T-helper 2 cell treated with Interferon-gamma antibody and Interleukin-4, amounts not matched to agents 5 μg/mL and 100 μg/mL, for 36 hours (primary cell): ENCODE data around the gene RTN4RL2.
A peak's percentile ranks its signal among the peaks of the same experiment; 100 is the strongest.

Experiments used
- DNase-seq: peaks from one replicate; pipeline ENCODE4 v3.0.0; 2021; ENCODE audit warnings: low spot score
- H3K27ac Mint-ChIP-seq: one replicate; pipeline ENCODE4 v1.8.0; 2021; ENCODE audit warnings: mild to moderate bottlenecking, mixed read lengths
- H3K27me3 Mint-ChIP-seq: one replicate; pipeline ENCODE4 v1.8.0; 2021; ENCODE audit warnings: low read depth, mixed read lengths
- H3K36me3 Mint-ChIP-seq: one replicate; pipeline ENCODE4 v1.8.0; 2021; ENCODE audit warnings: low read depth, mixed read lengths
- H3K4me1 Mint-ChIP-seq: one replicate; pipeline ENCODE4 v1.8.0; 2021; ENCODE audit warnings: low read depth, mixed read lengths
- H3K4me3 Mint-ChIP-seq: one replicate; pipeline ENCODE4 v1.8.0; 2022; ENCODE audit warnings: mild to moderate bottlenecking, moderate library complexity, mixed read lengths
- H3K9me3 Mint-ChIP-seq: one replicate; pipeline ENCODE4 v1.8.0; 2021; ENCODE audit warnings: mixed read lengths

RTN4RL2 gene

DNA sequence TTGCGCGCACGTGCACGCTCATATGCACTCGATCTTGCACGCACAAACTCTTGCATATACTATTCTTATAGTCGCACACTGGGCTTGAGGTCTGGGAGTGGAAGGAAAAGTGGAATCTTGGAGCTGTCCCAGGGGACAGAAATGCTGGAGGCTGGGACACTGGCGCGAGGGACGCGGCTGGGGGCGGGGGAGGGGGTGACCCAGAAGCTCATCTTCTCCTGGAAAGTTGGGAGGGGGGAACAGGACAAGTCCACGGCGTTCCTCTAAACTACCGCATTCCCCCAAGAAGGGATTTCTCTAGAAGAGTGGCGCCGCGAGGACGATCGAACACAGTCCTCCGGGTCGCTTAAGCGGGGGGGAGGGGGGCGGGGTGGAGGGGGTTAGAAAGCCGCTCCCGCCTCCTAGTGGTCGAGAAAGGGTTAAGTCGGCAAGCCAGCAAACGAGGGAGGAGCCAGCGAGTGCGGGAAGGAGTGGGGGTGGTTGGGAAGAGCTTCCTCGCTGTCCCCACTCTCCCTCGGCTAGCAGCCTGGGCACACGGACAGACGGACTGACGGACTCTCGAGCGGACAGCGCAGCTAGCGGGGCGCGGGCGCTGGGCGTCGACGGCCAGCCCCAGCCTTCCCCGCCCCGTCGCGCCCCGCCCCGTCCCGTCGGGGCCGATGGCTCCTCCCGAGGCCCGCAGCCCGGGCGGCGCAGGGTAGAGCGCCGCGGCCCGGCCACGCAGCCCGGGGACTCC, at the start of gene RTN4RL2:
TSS of gene RTN4RL2 (plus strand) at position 507 of the 736 bp plus-strand sequence. CDS start 338 bp downstream, outside the sequence.
- H3K27ac Mint-ChIP-seq = no peak within 1 kb of the TSS
- H3K4me1 Mint-ChIP-seq = peaks cover 19% of the 10 kb centered on the region
- peak; percentile 40 for DNase-seq
- peaks cover 50% of the 10 kb centered on the region for H3K27me3 Mint-ChIP-seq
- no peaks in the 10 kb centered on the region for H3K9me3 Mint-ChIP-seq
- H3K4me3 Mint-ChIP-seq = peak within 1 kb of the TSS; percentile 84
- no peaks in the 10 kb centered on the region for H3K36me3 Mint-ChIP-seq

DNA sequence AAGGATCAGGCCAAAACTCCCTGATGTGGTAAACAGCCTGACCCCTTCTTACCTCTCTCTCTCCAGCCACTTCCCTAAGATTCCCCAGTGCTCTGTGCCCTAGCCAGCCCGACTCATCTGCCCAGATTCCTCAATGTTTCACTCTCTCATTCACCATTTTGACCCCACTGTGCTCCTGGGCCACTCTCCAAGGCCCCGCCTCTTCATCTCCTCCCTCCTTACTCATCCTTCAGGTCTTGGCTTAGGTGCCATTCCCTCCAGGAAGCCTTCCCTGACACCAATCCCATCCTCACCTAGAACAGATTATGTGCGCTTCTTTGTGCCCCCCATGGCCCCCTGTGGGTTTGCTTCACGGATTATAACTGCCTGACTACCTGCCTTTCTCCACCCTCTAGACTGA, 46.6 kb upstream of the RTN4RL2 start:
- no peaks in the 10 kb centered on the region for H3K27me3 Mint-ChIP-seq
- peaks cover 70% of the 10 kb centered on the region for H3K36me3 Mint-ChIP-seq
- H3K4me3 Mint-ChIP-seq = no peak overlapping the region
- H3K9me3 Mint-ChIP-seq = no peaks in the 10 kb centered on the region
- peak overlapping the region; percentile 4 for H3K27ac Mint-ChIP-seq
- peaks cover 10% of the 10 kb centered on the region for H3K4me1 Mint-ChIP-seq
- no peak for DNase-seq

DNA sequence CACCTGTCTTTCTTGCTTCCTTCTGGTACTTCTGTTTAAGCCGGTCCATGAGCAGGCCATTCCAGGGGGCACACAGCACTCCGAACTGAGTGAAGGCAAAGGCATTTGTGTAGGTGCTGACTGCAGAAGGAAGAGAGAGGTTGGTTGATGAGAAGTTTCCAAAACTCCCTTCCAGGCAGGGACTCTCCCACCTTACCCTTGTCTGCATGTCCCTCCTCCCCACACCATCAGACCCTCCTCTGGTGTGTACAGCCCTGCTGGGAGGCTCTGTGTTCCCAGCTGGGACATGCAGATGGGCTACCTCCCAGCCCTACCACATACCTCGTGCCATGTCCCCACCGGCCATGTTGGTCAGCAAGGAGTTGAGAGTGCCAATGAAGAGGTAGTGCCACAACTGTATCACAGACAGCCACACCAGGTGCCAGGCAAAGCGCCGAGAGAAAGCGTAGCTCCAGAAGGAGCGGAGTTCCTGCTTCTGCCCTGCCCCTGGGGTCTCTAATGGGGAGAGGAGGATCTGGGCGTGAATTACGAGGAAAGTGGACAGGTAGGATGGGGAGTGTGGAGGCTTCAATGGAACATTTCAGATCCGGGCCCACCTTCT, 45.6 kb upstream of the RTN4RL2 start:
- no peaks in the 10 kb centered on the region for H3K9me3 Mint-ChIP-seq
- H3K4me1 Mint-ChIP-seq = peaks cover 10% of the 10 kb centered on the region
- H3K4me3 Mint-ChIP-seq = no peak overlapping the region
- H3K27me3 Mint-ChIP-seq = no peaks in the 10 kb centered on the region
- no peak overlapping the region for H3K27ac Mint-ChIP-seq
- peaks cover 72% of the 10 kb centered on the region for H3K36me3 Mint-ChIP-seq
- no peak for DNase-seq

DNA sequence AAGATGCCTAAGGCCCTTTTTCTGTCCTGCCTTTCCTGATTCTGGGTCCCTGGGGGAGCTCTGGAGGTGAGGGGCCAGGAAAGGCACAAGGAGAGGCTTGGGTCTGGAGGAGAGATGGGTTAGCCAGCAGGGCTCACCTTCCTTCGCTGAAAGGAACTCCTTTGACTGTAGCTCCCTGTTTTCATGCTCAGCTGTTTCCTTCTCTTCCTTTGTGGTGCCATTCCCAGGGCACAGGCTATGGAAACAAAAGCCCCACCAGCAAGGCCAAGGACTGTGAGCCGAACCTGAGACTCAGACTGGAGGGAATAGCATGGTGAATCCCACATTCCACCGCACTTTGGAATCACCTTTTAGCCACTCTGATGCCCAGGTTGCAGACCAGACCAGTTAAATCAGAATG, 43.9 kb upstream of the RTN4RL2 start:
- H3K27me3 Mint-ChIP-seq = no peaks in the 10 kb centered on the region
- H3K4me3 Mint-ChIP-seq = no peak overlapping the region
- no peak for DNase-seq
- H3K27ac Mint-ChIP-seq = no peak overlapping the region
- peaks cover 12% of the 10 kb centered on the region for H3K4me1 Mint-ChIP-seq
- H3K9me3 Mint-ChIP-seq = no peaks in the 10 kb centered on the region
- H3K36me3 Mint-ChIP-seq = peaks cover 73% of the 10 kb centered on the region

DNA sequence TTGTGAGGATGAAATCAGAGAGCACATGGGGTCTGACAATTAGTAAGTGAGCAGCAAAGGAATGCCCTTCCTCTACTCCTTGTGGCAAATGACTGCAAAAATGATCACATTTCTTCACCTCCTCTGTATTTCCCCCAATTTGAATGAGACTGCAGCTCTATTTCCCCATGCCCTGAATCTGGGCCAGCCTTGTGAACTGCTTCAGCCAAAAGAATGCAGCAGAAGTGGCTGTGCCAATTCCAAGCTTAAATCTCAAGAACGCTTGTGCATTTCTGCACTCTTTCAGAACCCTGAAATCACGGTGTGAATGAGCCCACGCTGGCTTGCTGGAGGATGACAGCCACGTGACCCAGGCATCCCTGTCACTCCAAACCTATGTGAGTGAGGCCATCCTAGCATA, 43.3 kb upstream of the RTN4RL2 start:
- Mint-ChIP-seq H3K36me3 (peaks cover 73% of the 10 kb centered on the region), H3K9me3 (no peaks in the 10 kb centered on the region), H3K27ac (no peak overlapping the region), H3K4me1 (peaks cover 17% of the 10 kb centered on the region), H3K27me3 (no peaks in the 10 kb centered on the region), H3K4me3 (no peak overlapping the region)
- no peak for DNase-seq

DNA sequence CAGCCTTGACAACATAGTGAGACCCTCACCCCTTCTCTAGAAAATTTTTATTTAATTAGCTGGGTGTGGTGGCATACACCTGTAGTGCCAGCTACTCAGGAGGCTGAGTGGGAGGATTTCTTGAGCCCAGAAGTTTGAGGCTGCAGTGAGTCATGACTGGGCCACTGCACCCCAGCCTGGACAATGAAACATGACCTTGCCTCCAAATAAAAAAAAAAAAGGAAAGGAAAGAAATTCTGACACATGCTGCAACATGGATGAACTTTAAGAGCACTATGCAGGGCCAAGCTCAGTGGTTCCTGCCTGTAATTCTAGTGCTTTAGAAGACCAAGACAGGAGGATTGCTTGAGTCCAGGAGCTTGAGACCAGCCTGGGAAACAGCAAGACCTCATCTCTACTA, 42.2 kb upstream of the RTN4RL2 start:
- Mint-ChIP-seq H3K27ac (no peak overlapping the region), H3K4me3 (no peak overlapping the region), H3K36me3 (peaks cover 77% of the 10 kb centered on the region), H3K9me3 (no peaks in the 10 kb centered on the region), H3K4me1 (peaks cover 26% of the 10 kb centered on the region), H3K27me3 (no peaks in the 10 kb centered on the region)
- no peak for DNase-seq

DNA sequence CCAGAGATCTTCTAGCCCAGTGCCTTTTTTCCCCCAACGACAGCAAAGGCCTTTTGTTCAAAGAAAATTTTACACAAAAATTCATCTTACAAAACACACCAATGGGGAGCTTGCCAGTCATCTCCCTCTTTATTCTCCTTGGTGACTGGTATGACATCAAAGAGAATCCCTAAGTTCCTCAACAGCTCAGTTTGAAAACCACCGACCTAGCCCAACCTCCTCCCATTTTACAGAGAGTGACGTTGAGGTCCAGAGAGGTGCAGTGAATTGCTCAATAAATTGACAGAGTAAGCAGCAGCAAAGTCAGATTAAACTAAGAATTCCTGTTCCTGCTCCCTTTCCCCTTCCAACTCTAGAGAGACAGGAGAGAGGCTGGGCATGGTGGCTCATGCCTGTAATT, 41.2 kb upstream of the RTN4RL2 start:
- Mint-ChIP-seq H3K27me3 (no peaks in the 10 kb centered on the region), H3K4me3 (no peak overlapping the region), H3K4me1 (peaks cover 25% of the 10 kb centered on the region), H3K36me3 (peaks cover 73% of the 10 kb centered on the region), H3K9me3 (no peaks in the 10 kb centered on the region), H3K27ac (peak overlapping the region; percentile 31)
- no peak for DNase-seq

DNA sequence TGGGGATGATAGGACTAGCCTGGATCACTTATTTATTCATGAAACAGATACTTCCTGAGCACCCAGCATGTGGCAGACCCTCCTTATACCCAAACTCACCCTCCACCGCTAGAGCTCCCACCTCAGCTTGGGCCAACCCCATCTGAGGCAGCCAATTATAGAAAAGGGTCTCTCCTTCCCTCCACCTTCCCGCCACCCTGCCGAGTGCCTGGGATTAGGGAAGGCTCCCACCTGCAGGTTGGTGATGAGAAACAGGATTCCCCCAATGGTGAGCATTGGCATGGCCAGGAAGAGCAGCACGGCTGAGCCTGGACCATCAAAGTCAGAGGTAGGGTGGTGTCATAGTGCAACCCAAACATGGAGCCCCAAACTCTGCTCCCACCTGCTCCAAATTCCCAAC, 39.3 kb upstream of the RTN4RL2 start:
- H3K27ac Mint-ChIP-seq = no peak overlapping the region
- H3K4me1 Mint-ChIP-seq = peaks cover 38% of the 10 kb centered on the region
- no peaks in the 10 kb centered on the region for H3K9me3 Mint-ChIP-seq
- H3K27me3 Mint-ChIP-seq = no peaks in the 10 kb centered on the region
- peaks cover 70% of the 10 kb centered on the region for H3K36me3 Mint-ChIP-seq
- no peak overlapping the region for H3K4me3 Mint-ChIP-seq
- DNase-seq = no peak

DNA sequence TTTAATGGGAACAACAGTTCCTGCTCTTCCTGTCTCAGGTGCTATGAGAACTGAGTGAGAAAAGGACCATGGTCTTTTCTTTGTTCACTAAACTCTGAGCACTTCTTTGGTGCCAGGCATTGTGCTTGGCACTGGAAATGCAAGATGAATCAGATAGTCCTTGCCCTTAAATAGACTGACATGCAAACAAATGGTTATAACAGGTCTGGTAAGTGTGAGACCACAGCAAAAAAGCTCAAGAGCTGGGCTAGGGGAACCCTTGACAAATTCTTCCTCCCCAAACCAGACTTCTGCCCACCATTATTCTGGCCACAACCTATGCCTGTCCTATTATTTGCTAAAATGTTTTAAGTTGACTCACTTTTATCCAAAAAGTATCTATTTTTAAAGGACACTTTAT, 38.5 kb upstream of the RTN4RL2 start:
- no peaks in the 10 kb centered on the region for H3K9me3 Mint-ChIP-seq
- DNase-seq = no peak
- H3K4me3 Mint-ChIP-seq = no peak overlapping the region
- H3K36me3 Mint-ChIP-seq = peaks cover 71% of the 10 kb centered on the region
- peaks cover 43% of the 10 kb centered on the region for H3K4me1 Mint-ChIP-seq
- H3K27me3 Mint-ChIP-seq = no peaks in the 10 kb centered on the region
- no peak overlapping the region for H3K27ac Mint-ChIP-seq

DNA sequence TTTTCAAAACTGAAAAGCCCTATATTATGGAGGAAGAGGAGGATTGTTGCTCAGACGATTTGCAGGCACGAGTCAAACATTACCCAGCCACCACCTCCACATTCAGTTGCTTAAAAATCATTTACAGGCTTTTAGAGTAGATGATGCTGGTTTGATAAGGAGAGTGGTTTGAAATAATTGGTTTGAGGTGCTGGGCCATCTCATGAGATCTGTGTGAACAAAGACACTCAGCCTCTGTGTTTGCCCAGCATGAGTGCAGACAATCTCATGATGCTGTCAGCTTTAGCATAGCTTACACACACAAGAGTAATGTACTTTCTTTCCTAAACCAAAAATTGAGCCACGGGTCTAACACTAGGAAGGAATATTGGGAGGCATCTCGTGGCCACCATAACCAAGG, 37.7 kb upstream of the RTN4RL2 start:
- Mint-ChIP-seq H3K36me3 (peaks cover 62% of the 10 kb centered on the region), H3K4me3 (peak overlapping the region; percentile 25), H3K4me1 (peaks cover 49% of the 10 kb centered on the region)

DNA sequence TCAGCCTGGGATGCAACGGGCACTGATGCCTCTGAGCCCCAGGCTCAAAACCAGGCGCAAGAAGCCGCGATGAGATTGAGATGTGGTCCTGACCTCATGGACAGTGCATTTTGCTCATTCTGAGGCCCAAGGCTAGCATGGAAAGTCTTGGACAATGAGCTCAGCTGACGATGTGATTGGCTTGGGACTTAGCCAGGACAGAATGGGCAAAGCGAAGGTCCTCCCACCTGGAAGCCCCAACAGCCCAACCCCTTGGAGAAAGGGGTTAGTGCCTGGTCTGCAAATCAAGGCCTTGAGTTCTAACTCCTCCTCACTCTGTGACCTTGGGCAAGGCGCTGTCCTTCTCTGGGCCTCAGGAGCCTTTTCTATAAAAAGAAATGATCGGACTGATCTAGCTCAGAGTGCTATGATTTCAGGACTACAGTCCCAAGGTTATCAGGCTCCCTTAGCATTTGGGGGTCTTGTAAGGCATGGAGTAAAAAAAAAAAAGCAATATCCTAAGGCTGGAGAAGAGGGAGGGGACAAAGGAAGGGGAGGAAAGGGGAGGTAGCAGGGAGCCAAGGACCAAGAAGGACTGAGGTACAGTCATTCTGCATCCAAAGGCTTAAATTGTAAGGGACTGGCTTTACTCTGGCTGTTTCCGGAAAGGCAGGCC, 36.1 kb upstream of the RTN4RL2 start:
- Mint-ChIP-seq H3K36me3 (peaks cover 51% of the 10 kb centered on the region), H3K9me3 (no peaks in the 10 kb centered on the region), H3K4me3 (peak overlapping the region; percentile 93), H3K27me3 (no peaks in the 10 kb centered on the region), H3K27ac (peak overlapping the region; percentile 92), H3K4me1 (peaks cover 50% of the 10 kb centered on the region)
- no peak for DNase-seq

More for the DNA sequence above, 37.7 kb upstream of the RTN4RL2 start:
- Mint-ChIP-seq H3K27me3 (no peaks in the 10 kb centered on the region), H3K9me3 (no peaks in the 10 kb centered on the region), H3K27ac (peak overlapping the region; percentile 27)
- DNase-seq = no peak

DNA sequence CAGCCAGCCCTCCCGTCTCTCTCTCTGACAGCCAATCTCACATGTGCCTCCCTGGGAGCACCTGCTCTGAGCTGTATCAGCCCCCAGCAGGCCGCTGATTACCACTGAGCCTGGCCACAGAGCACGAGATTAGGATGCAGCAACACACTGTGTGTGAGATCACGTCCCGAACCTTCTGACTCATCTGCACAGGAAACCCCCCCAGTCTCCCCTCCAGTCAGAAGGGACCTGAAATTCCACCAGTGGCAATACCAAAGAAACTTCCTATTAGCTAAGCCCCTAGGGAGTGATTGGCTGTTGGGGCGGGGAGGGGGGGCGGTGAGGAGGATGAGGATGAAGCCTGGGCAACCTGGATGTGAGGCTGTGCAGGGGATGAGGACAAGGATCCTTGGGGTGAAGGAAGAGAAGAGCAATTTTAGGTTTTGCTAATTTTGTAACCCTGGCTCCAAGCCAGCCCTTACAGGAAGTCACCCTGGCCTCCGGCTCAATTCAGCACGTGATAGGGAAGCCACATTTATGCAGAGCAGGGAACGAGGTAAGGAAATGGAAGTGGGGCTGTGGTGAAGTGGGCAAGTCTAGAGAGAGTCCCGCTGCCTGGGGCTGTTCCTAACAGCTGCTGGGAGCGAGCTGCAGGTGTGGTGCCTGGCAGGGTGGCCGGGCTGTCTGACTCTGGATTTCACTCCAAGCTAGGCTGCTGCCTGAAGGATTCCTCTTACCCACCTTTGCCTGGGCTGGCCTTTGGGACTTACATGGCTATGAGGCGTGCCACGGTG, 35.4 kb upstream of the RTN4RL2 start:
- peak; percentile 91 for DNase-seq
- peaks cover 49% of the 10 kb centered on the region for H3K4me1 Mint-ChIP-seq
- no peaks in the 10 kb centered on the region for H3K27me3 Mint-ChIP-seq
- no peaks in the 10 kb centered on the region for H3K9me3 Mint-ChIP-seq
- H3K4me3 Mint-ChIP-seq = peak overlapping the region; percentile 93
- peaks cover 50% of the 10 kb centered on the region for H3K36me3 Mint-ChIP-seq
- peak overlapping the region; percentile 92 for H3K27ac Mint-ChIP-seq

DNA sequence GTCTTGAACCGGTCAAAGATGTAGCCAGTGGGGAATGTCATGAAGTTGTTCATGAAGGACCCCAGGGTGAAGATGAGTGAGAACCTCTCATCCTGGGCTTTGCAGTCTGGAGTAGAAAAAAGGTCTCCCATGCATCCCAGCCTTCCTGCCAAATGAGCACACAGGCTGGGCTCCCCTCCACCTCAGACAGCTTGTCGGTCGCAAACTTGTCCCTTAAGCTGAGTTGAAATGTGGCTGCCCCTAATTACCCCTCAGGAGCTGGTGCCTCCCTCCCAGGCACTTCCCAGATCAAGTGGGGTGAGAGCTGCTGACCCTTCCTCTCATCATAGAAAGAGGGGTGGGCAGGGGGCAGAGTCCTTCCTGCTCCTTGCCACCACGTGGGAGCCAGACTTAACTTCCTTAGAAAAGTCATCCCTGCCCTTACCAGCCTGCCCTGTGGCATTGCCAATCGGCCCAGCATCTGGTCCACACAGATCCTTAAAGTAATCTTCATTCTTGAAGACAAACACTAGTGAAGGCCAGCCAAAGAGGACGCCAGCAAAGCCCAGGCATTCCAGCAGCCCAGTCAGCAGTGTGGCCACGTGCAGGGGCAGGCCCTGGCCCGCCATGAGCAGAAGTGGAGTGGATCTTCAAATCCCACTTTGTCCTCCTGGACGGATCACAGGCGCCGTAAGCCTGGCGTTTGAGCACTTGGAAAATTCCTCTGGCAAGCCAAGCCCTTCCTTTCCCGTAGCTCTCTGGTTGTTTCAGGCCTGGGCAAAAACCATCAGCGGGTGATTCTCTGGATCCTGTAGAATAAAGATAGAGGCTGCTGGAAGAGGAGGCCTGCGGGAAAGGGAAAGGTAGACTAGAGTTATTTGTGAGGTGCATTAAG, 34.5 kb upstream of the RTN4RL2 start:
- H3K36me3 Mint-ChIP-seq = peaks cover 42% of the 10 kb centered on the region
- H3K27me3 Mint-ChIP-seq = no peaks in the 10 kb centered on the region
- H3K27ac Mint-ChIP-seq = peak overlapping the region; percentile 92
- DNase-seq = peak; percentile 8
- H3K4me1 Mint-ChIP-seq = peaks cover 48% of the 10 kb centered on the region
- no peaks in the 10 kb centered on the region for H3K9me3 Mint-ChIP-seq
- peak overlapping the region; percentile 93 for H3K4me3 Mint-ChIP-seq
